T follicular helper cell (primary cell): ENCODE data around the gene KRTAP4-5.
"Not testable (repeated sequence)": the region's sequence is repeated elsewhere in the genome, so short reads cannot be mapped to it uniquely, and the experiment has no call there.

Source experiments
- DNase-seq: peaks from one replicate; pipeline ENCODE4 v3.0.0-alpha.2; 2020; ENCODE audit warnings: low read depth
- total RNA-seq, 2 experiments: gene quantifications; one replicate each; lab custom pipeline; 2026; lab: John Stamatoyannopoulos, UW

The KRTAP4-5 gene
- total RNA-seq = 0 reads per million in 2 experiments

DNA sequence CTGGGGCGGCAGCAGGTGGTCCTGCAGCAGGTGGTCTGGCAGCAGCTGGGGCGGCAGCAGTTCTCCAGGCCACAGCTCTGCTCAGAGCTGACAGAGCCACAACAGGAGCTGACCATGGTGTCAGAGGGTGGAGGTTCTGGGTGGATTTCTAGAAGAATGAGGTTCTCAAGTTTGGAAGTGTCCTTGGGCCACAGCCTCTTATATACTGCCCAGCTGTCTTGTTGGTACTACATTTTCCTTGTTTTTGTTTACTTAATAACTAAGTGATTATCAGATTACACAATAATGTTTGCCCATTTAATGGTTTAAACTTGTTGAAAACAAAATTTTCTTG, at the start of gene KRTAP4-5:
TSS of gene KRTAP4-5 (minus strand) at position 174 of the 334 bp plus-strand sequence. CDS start at position 116, 58 bp downstream.
- no peak for DNase-seq

DNA sequence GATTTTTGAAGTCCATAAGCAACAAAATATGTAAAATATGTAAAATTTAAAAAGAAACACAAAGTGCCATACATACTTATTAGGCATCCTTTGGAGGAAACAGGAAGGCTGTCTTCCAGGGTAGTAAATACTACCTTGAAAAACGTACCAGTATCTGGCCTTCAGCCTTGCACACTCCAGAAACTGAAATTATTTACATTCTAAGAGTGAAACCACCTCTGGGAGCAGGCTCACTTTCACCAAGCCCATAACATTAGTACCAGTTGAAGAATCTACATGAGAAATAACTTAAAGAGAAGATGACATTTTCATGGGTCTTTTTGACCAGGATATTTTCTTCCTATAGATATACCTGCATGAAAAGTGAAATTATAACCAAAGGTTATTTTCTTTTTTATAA, 46.4 kb upstream of the KRTAP4-5 start:
- no peak for DNase-seq

DNA sequence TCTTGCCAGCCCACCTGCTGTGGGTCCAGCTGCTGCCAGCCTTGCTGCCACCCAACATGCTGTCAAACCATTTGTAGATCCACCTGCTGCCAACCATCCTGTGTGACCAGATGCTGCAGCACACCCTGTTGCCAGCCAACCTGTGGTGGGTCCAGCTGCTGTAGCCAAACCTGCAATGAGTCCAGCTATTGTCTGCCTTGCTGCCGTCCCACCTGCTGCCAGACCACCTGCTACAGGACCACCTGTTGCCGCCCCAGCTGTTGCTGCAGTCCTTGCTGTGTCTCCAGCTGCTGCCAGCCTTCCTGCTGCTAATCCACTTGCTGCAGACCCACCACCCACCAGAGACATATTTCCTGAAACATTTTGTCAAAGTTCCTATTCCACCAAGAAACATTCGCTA, 40.7 kb upstream of the KRTAP4-5 start:
- DNase-seq = no peak

- not testable (repeated sequence) for DNase-seq
These were observed 40.3 kb upstream of the KRTAP4-5 start, which contains the start of gene KRTAP9-1 for GRCh38 chr17:41189837-41190318. Gene KRTAP9-1 (plus strand): TSS chr17:41189887. CDS start chr17:41189887, 0 bp downstream.

GRCh38 chr17:41186872-41187271, 37.2 kb upstream of the KRTAP4-5 start:
- no peak for DNase-seq

- DNase-seq = no peak
These were observed 35.4 kb upstream of the KRTAP4-5 start for GRCh38 chr17:41185001-41185400.

DNA sequence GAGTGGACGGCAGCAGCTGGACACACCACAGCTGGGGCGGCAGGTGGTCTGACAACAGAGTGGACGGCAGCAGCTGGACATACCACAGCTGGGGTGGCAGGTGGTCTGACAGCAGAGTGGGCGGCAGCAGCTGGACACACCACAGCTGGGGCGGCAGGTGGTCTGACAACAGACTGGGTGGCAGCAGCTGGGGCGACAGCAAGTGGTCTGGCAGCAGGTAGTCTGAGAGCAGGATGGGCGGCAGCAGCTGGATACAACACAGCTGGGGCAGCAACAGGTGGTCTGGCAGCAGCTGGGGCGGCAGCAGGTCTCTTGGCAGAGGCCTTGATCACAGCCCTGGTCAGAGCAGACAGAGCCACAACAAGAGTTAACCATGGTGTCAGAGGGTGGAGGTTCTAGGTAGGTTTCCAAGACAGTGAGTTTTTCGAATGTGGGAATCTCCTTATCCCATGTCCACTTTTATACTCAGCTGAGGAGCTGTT, 34.9 kb upstream of the KRTAP4-5 start, which contains the start of gene KRTAP4-1:
TSS of gene KRTAP4-1 (minus strand) at position 432 of the 482 bp plus-strand sequence. CDS start at position 375, 57 bp downstream.
- no peak for DNase-seq

DNA sequence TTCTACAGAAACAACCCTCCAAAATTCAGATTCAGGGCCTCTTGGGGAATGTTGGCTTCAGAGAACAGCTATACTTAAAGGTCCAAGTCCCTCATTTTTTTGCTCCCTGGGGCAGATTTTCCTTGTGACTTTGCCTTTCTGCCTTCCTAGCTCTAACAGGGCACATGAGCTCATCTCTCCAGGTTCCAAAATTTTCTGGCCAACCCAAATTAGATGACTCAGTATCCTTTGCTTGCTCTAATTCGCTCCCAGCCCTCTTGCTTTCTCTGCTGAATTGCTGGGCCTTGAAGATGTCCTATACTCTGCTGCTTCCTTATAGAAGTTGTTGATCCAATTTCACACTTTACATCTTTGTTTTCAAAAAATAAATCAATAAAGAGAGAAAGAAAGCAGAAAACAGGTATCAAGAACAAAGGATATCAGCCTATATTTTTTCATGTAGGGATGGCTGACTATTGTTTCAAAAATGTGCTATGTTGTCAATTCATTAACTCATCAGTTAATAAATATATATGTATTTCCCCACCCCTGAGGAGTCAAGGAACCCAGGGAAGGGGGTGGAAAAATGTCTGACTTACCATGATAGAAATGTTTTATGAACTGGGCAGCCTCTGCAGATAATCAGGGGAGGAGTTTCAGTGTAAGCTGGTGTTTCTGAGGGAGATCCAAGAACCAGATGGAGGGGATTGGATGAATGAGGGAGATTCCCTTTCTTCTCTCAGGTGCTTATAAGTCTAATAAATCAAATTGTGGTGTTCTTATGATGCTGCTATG, 29.4 kb upstream of the KRTAP4-5 start:
- DNase-seq = no peak

DNA sequence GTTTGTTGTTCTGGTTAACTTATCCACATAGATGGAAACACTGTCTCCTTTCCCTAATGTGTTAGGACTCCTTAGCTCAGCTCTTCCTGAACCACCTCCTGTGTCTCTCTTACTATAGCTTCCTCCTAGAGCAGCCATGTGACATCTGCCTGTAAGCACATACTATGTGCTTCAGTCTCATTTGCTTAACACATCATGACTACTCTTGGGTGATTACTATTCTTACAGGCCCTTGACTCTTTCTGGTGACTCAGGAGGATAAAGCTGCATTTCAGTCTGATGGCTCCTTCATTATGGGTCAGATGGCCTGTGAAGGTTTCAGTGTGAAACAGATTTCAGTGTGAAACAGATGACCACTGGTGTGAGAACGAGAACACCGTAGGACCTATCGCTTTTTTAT, 28.7 kb upstream of the KRTAP4-5 start:
- DNase-seq = no peak

- DNase-seq = no peak
These were observed 28.2 kb upstream of the KRTAP4-5 start, which contains the start of gene KRTAP4-2 for GRCh38 chr17:41177727-41178271. Gene KRTAP4-2 (minus strand): TSS chr17:41178221. CDS start chr17:41178164, 57 bp downstream.

DNA sequence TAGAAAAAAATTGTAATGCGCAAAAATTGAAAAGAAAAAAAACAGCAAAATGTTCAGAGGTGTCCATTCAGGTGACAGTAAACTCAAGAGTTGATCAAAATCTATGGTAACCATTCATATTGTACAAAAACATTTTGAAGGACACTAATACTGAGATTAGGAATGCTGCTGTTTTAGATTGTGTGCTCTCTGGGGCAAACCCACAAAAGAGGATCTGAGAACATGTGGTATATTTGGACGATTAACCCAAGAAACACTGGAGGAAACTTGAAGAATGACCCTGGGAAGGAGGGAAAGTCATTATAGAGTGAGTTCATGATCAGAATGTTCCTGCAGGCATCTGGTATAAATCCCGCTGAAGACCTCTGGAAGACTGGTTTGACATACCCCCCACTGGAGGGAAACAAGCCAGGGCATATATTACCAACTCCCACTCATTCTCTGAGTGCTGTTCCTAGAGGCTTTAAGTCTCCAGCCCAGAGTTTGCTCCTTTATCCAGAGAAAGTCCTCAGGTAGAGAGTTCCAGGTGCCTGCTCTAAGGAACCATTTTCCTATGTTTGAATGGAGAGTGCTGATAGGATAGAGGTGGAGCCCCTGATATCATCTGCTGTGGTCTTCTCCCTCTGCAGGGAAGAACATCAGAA, 27.2 kb upstream of the KRTAP4-5 start:
- no peak for DNase-seq

DNA sequence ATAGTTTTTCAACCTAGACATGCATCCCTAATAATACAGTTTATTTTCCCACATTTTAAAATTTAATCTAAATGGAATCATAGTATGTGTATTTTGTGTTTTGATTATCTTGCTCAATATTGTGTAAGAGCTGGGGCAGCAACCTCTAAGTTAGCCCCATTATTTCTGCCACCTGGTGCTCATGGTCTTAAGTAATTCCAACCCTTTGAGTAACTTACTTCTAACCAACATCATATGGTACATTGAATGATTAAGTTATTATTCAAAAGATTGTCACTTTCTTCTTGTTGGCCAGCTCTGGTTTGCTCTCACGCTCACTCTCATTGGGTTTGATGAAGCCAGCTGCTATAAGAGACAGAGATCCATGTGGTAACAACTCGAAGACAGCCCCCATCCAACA, 22.3 kb upstream of the KRTAP4-5 start:
- DNase-seq = no peak

- DNase-seq = no peak
These were observed 18.5 kb upstream of the KRTAP4-5 start, which contains the start of gene KRTAP4-3 for GRCh38 chr17:41168121-41168520. Gene KRTAP4-3 (minus strand): TSS chr17:41168221. CDS start chr17:41168172, 49 bp downstream.

GRCh38 chr17:41167561-41167960, 17.9 kb upstream of the KRTAP4-5 start:
- no peak for DNase-seq

DNA sequence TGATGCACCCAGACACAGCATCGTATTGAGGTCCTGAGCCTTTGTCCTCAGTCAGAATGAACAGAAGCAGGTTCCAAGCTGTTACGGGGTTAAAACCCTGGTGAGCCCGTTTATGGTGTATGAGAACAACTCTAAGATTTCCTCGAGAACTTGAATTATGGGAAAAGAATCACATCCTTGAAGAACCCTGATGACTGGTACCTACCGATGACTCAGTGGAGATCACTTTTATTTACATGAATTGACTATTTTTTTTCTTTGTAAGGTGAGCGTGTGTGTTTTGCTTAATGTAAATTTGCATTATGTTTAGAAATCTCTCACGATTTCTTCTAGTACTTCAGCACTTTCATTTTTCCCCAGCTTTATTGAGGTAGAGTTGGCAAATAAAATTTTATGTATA, 14.2 kb upstream of the KRTAP4-5 start:
- no peak for DNase-seq

GRCh38 chr17:41160648-41161047, 11.0 kb upstream of the KRTAP4-5 start, which contains the start of gene KRTAP4-4:
Gene KRTAP4-4 (minus strand): TSS chr17:41160748. CDS start chr17:41160691, 57 bp downstream.
- DNase-seq = no peak

GRCh38 chr17:41160190-41160589, 10.6 kb upstream of the KRTAP4-5 start:
- not testable (repeated sequence) for DNase-seq

GRCh38 chr17:41153856-41154255, 4.2 kb upstream of the KRTAP4-5 start:
- no peak for DNase-seq

DNA sequence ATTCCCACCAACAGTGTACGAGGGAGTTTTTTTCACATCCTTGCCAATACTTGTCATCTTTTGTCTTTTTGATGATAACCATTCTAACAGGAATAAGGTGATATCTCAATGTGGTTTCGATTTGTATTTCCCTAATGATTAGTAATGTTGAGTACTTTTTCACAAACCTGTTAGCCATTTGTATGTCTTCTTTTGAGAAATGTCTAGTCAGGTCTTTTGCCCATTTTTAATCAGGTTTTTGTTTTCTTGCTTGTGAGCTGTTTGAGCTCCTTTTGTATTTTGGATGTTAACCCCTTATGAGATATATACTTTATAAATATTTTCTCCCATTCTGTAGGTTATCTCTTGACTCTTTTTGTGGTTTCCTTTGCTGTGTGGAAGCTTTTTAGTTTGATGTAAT, 1.9 kb upstream of the KRTAP4-5 start:
- no peak for DNase-seq

- no peak for DNase-seq
These were observed 401 bp upstream of the KRTAP4-5 start for GRCh38 chr17:41150026-41150425.

DNA sequence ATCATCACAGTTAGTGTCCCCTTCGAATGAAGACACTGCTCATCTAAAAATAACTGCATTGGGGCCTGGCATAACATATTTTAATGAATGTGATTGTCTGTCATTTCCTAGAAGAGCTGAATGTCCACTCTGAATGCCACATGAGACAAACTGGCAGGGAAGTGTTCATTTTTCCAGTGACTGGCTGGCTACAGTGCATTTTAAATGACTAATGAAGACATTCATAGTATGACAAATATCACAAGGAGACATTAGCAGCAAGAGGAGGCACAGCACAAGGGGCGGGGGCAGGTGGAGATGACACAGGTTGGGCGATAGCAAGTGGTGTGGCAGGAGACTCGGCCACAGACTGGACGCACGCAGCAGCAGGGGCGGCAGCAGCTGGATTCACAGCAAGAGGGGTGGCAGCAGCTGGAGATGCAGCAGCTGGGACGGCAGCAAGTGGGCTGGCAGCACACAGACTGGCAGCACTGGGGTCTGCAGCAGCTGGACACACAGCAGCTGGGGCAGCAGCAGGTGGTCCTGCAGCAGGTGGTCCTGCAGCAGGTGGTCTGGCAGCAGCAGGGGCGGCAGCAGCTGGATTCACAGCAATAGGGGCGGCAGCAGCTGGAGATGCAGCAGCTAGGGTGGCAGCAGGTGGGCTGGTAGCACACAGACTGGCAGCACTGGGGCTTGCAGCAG, 514 bp downstream of the KRTAP4-5 start:
- not testable (repeated sequence) for DNase-seq
